Endometrial microvascular endothelial cells (primary cell): ENCODE results near the gene GRIK3. TPM values are rescaled to one million over a fixed set of nuclear protein-coding genes. Genes with fewer than 3 reads are reported as not detected.

Experiments
- in situ Hi-C: cut with HindIII; loops from 2 replicates; pipeline ENCODE4 v1.10.0; 2017; ENCODE audit warnings: low sequenced_read_pairs, low pct_unique_long_range_greater_than_20kb; ENCODE audit errors: inconsistent ontology term
- total RNA-seq: library from RNA; depleted of rRNA; stranded (reverse); fragments of >200 nt; gene quantifications from one replicate; pipeline ENCODE4 v1.2.3, GENCODE V29; 2015; ENCODE audit errors: inconsistent ontology term

The GRIK3 gene
- total RNA-seq, 1 donor from 2014 or later = not detected

DNA sequence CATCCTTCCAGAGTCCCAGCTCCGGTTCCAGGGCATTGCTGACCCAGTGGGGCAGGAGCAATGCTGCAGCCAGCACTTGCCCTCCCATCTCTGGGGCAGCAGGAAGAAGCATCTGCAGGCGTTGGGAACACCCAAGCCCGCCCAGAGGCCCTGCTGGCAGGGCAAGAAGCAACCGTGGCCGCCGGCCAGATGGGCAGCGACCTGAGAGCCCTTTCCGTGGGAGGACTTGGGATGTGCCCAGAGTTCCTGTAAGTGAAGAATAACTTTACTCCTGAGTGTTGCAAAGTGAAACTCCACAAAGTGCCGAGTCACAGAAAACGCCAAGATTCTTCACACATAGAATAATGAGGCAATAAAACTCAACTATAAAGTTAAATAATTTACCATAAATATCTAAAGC, 46.0 kb downstream of the GRIK3 start:
- in situ Hi-C loops = no loop called here

DNA sequence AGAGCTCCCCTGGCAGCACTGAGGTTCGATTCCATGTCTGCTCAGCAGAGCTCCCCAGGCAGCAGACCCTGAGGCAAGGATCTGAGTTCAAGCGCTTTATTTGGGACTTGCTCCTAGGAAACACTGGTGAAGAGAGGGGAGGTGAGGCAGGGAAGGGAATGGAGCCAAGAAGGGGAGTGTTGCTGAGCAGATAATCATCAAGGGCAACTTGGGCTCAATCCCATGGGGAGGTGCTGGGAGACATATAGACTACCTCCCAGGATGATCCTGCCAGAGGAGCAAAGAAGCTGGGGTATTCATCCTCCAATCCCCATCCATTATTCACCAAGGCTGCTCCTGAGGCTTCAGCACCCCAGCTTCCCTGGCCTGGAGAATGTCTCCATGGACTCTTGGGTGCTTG, 47.0 kb downstream of the GRIK3 start:
- in situ Hi-C loops = no loop called here

DNA sequence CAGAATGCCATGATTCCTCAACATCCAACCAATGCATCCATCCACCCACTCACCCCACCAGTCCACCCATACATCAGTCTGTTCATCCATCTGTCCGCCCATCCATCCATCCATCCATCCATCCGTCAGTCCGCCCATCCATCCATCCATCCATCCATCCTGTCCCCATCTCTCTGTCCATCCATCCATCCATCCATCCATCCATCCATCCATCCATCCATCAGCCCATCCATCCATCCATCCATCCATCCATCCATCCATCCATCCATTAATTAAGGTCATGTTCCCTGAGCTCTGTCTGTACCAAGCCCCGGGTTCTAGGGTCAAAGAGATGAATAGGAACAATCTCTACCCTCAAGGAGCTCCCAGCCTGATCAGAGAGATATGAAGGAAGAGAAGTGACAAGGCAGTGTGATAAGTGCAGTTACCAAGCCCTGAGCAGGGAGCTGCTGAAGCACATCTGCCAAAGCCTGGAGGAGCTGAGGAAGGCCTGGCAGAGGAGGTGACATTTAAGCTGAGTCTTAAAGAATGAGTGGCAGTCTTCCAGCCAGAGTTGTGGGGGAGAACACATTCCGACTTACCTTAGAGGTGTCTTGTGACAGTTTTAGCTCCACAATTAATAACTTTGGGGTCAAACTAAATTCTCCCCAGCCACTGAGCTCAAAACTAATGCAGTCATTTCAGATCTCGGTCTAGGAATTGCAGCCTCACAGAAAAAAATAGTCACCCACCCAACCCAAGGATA, 47.9 kb downstream of the GRIK3 start:
- in situ Hi-C loops = no loop called here

DNA sequence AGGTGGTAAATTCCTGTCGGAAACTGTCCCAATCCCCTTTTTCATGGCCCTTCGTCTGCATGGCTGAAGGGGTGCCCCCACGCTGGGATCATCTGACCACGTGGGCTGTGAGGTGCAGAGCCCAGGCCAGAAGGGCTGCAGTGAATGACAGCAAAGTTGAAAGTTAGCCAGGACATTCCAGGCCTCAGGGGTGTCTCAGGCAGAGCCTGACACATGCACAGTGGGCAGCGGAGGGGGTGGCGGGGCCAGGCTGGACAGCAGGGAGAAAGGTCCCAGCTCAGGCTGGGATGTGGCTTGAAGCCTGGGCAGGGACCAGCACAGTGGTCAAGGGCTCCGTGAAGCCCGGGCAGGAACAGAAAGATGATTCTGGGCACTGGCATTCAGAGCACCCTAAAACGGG, 49.6 kb downstream of the GRIK3 start:
- in situ Hi-C loops = no loop called here

DNA sequence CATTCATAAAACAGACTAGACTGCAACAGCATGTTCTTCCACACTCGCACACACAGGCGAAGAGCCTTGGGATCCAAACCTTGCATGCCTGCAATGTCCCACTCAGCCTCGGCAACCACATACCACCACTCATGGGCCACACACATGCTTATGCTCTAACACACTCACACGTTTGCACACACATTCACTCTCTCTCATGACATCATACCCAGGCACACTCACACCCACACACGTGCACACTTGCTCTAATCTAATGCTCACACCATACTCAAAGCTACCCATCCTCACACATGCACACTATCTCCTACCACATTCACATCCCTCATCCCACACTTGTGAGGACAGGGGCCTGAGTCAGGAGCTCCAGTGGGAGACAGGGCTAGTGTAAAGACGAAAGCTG, 50.3 kb downstream of the GRIK3 start:
- in situ Hi-C loops = no loop called here

DNA sequence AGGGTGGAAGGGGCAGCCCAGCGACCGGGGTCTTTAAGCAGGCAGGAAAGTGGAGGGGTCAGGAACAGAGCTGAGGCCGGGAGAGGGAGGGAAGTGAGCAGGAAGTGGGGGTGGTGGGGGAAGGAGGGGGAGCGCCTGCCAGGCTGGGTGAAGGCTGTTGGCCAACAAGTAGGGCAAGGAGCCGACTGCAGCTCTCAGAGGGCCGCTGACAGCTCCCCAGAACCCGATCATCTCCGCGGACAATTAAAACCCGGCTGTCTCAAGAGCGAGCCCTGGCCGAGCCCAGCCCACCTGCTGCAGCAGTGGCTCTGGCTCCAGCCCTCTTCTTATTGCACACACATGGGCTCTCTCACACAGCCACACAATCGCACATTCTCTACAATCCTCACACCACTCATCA, 51.6 kb downstream of the GRIK3 start:
- in situ Hi-C loops = no loop called here

DNA sequence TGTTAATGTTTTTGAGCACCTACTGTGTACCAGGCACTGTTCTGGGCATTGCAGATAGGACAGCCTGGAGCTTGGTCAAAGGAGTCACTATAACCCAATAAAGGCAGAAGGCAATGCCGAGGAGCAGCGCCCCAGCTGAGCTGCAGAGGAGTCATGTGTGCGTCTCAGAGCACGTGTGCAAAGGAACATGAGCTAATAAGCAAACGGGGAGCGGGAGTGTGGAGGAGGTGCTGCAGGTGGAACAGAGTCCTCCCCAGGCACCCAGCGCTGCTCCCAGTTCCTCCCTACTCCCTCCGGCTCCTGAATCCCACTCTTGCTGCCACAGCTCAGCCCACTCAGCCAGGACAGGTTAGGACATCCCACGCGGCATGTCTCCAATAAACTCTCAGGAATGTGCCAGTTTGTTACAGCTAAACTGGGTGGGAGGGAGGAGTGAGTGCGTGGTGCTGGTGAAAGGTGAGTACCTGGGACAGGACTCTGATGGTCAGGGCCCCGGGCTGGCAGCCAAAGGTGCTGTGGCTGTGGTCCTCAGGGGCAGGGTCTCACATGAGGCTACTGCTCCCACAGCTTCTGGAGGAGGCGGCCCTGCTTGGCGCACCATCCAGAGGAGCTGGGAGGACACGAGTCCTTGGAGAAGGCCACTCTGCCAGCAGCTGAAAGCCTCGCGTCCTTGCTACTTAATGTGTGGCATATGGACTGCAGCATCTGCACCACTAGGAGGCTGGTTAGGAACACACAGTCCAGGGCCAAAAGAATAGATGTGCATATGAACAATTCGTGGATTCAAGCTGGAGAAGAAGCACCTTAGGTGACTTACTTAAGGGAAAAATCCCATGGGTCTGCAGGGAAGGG, 52.3 kb downstream of the GRIK3 start:
- in situ Hi-C loops = no loop called here

DNA sequence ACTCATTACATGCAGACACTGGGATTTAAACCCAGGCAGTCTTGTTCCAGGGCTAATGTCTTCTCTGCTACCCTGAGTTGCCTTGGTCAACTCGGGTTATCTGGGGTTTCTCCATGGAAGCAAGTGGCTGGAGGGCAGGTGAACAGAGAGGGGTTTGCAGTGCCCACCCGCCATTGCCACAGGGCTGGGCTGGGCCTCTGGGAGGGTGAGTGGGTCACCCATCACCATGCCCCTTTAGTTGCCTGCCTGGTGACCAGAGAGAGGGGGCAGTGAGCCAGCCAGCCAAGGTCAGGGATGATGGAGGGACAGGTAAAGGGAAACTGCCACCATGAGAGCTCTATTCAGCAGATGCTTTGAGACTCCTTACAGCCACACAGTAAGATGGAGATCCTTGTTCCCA, 53.2 kb downstream of the GRIK3 start:
- in situ Hi-C loops = no loop called here

DNA sequence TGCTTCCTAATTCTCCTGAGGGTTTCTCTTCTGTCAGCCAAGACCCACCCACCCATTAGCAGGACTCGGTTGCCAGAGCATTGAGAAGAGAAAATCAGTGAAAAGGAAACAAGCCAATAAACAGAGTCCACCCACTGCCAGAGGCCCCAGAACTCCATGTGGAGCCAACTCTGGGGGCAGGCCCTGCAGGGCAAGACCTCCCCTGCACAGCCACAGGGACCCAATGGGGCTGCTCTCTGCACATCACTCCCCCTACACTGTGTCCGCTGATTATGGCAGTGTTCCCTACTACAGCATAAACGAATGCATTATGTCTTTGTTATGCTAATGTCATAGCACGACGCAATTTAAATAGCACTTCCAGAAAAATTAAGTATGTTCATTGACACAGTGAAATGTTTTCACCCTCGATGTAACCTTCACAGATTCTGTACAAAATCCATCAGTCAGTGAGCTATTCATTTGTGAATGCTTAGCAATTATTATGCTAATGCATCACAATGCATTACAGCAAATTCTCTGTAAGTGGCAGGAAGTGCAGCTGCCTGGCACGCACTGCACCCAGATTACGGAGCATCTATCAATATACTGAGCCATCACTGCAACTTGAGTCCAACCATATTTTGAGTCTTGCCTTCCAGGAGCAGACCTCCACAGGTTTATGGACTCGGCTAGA, 56.4 kb downstream of the GRIK3 start:
- in situ Hi-C loops = no loop called here

DNA sequence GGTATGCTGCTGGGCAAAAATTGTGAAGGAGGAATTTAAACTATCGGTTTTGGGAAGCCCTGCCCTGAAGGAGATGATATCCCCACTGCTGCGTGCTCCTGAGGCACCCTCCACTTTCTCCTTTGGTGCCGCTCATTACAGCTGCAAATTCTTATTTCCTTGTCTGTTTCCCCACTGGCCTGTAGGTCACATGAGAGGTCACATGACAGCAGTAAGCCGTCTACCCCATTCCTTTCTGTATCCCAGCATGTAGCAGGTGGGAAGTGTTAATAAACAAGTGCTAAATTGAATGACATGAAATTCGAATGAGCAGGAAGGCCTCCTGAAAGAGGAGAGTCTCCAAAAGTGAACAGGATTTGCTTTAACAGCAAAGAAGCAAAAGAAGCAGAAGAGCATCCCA, 58.7 kb downstream of the GRIK3 start:
- in situ Hi-C loops = no loop called here

DNA sequence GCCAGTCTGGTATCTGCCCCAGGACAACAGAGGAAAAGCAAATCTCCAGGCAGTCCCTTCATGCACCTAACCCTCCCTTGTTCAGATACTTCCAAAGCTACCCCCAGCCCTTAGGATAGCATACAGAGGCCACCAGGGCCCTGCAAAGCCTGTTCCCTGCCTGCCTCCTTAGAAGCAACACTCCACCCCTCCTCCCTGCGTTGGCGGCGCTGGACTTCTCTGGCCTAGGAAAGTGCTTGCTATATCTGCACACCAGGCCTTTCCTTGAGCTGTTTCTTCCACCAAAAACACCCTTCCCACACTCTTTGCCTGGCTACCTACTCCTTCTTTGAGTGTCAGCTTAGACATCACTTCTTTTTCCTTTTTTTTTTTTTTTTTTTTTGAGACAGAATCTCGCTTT, 61.3 kb downstream of the GRIK3 start:
- in situ Hi-C loops = no loop called here

DNA sequence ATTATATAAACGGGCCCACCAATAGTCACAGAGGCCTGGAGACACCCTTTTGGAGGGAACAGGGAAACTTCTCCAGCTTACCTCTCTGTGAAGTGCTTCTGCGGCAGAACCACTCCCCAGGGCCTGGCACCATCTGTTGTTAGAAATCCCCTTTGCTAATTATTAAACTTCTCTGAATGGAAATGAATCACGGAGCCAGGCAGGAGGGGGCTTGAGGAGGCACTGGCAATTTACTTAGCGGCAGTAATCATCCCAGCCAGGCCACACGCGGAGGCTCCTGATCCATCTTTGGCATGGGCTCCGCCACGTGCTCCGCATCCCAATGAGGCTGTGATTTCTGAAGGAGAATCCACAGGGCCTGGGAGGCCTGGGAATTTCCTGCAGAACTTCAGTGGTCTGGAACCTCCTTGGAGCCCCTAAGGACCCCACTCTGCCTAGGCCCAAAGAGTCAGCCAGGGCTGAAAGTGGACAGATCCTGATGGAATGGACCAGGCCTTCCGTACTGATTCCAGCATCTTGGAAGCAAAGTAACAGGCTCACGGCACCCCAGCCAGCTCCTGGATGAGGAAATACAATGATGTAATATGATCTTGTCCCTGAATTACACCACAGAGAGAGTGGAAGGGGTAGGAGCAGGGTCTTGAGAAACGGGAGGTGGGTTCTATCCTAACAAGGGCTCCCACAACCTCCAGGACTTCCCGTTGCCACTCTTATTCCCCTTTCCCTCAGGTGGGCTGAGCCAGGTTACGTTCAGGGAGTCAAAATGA, 62.3 kb downstream of the GRIK3 start:
- in situ Hi-C loops = no loop called here

DNA sequence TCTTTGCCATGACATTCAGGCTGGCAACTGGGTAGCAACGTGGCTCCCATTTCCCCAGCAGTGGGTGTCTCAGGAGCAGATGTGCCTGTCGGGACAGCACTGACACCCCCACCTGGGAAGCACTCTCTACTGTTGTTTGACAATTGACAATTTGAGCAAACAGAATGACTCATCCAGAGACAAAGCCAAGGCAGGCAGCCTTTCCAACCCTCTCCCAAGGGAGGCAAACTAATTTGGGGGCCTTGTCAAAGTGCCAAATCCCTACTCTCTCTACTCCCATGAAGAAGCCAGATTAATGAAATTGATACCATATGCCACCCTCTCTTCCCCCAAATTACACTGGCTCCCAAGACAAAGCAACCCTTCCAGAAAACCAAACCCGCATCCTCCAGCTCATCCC, 65.6 kb downstream of the GRIK3 start:
- in situ Hi-C loops = no loop called here

DNA sequence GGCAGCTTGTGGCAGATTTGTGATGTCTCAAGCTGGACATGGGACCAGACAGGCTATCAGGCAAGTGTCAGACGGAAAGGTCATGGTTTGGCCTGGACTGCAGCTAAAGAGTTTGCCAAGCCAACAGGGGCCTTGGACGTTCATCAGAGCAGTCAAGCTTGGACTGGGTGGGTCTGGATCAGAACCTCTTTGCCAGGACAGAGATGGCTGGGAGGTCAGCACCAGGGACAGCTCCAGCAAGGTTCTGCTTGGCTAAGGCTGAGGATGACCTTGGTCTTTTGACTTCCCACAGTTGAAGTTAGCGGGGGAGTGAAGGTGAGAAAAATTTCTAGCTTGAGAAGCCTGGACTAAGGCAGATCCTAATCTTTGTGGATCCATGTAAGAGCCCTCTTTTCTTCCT, 68.1 kb downstream of the GRIK3 start:
- in situ Hi-C loops = no loop called here

DNA sequence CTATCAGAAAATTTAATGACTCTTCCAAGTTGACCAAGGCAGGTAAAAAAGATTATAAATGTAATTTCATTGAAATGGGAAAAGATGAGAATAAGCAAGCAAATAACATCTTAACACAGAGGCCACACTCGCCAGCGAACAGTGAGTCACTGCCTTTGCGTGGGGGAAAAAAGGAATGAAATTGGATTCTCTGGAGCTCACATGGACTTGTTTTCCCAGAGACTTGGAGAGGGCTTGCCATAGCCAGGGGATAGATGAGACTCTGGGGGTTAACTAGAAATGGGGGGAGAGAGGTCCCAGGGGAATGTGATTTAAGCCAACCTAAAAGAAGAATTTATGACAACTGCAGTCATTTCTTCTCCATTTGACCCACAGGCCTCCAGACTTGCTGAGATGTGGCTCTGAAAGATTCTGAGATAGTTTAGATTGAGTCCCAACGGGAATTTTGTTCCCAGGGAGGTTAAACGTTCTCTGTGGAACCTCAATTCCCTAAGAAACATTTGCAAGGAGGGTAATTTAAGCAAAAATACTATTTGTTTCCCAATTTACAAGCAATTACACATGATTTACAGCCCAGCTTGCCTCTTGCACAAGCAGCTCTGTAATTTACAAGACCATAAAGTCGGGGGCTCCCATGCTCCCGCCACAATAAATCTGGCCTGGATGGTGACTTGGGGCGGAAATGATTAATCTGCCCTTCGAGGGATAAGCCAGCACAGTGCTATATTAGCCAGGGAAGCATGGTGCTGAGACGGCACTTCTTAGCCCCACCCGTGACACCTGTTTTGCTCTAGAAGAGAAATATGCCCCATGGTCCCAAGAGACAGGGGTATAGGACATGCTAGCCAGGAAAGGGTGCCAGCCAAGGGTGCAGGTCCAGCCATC, 68.8 kb downstream of the GRIK3 start:
- in situ Hi-C loops = no loop called here

DNA sequence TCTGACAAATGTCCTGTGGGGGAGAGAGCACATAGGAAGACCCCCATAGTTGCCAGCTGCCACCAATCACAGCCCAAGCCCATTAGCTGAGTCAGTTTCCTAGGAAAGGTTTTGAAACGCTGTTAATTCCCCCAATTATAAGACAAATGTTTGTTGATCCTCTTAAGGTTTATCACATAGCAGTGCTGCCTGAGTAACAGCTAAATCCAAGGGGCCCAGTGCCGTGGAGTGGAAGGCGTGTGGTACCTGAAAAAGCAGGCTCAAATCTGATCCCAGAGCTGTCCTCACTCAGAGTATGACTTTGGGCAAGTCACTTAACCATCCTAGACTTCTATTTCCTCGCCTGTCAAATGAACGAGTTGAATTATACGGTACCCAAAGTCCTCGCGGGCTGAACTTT, 69.5 kb downstream of the GRIK3 start:
- in situ Hi-C loops = no loop called here

DNA sequence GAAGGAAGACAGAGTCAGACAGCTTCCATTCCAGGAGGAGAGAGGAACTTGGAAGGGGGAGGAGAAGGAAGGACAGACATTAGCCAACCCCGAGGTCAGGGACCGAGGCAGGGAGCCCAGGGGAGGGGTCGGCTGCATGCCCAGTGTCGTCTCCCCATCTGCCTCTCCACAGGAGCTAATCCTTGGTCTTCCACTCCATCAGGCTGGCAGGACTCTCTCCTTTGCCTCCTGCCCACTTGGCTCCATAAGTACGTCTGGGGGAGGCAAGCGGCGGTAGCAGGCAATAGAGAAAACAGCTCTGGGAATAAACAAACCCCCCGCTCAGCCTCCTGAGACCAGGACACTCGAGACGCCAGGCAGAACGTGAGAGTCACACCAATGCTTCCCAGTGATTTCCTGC, 71.3 kb downstream of the GRIK3 start:
- in situ Hi-C loops = no loop called here

DNA sequence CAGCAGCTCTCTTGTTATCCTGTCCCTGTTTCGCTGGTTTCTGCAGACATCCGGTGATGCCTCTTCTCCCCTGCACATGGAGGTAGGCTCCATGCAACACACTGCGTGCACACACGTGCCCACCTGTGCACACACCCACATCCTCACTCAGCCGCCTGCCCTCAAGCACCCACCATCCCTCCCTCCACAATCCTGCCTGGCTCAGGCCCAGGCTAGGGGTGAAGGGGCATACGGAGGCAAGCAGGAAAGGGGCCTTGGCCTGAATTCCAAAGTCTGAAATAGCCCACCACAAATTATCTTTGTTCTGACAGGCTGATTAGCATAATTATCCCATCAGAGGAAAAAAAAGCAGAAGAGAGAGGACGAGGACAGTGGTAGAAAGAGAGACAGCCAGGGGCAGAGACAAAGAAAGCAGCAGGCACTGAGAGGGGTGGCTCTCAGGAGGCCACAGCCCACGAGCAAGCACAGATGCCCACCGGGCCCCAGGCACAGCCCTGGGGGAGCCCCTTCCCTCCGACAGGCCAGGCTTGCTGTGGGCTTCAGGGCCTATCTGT, 73.2 kb downstream of the GRIK3 start:
- in situ Hi-C loops = no loop called here
